ENCODE data around the gene TTN.

TTN gene

DNA sequence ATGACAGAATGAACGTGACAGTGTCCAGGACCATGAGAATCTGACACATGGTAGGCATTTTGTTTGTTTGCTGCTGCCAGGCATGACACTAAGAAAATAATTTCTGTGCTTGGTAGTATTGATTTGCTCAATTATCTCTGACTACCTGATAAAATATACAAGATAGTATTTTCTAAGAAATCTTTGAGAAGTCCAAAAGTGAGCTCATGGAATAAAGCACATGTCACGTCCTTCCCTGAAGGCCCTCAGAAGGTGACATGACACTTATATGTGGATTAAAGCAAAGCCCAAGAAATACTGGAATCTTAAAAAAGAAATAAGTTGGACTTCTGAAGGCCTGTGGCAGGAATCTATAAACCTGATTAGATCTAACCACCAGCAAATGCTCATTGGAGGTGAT, 3.8 kb upstream of the TTN start:
- no peak for DNase-seq

DNA sequence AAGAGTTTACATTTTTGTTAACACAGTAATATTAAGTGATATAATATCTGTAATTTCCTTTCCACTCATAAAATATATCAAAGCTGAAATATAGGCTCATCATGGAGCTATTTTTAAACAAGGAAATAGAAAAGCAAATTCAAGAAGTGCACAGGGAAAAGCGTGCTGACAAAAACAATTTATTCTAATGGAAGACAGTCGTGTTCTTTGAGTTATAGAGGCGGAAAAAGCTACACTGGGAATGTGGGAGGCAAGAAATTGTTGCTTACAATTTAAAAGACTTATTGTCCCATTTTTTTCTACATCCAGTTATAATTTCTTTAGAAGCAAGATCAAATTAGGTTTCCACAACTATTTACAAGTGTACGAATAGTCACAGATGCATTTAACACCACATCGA, 3.2 kb upstream of the TTN start:
- DNase-seq: no peak

DNA sequence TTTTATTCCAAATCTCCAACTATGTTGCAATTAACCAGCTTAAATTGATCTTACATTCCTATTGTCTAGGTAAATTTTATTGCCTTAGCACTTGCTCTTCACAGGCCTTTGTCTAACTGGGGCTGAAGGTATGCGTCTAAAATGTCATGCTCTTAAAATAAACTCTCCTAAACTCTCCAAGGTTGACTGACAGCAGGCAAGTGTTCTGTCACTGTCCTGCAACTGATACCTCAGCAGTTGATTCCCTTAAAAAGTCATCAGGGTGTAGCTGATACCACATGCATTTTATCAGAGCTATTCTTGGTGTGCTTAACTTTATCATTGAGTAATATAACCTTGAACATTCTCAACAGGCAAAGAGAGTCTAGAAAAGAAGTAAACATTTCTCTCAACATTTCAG, 680 bp downstream of the TTN start:
- DNase-seq: no peak

DNA sequence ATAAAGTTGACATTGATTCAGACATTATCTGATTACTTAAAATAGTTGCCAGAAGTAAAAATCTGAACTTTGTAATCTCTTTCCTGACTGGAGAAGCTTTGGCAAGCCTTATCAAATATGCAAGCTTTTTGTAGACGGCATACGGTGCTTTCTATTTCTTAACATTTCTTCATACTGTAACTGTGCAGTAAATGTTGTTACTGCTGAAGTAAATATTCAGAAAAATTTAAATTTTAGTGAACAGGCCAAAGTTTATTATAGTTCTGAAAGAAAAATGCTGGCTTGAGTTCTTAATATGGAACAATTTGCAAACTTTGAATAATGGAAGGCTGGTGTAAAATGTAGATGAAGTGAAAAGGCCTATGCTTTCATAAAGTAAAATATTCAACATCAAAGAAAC, 1.8 kb downstream of the TTN start:
- DNase-seq: no peak

DNA sequence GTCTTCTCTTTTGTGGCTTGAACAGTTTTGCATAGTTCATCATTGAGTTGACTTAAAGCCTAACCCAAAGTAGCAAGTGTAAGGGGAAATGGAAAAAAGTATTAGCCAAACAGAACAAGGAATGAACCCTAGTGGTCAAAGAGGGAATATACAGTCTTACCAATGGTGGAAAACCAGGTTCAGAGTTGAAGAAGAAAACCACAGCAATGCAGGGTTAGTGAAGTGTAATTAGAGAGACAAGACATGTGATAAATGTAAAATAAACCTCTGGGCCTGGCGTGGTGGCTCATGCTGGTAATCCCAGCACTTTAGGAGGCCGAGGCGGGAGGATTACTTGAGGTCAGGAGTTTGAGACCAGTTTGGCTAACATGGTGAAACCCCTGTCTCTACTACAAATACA, 2.4 kb downstream of the TTN start:
- DNase-seq: peak; percentile 9

DNA sequence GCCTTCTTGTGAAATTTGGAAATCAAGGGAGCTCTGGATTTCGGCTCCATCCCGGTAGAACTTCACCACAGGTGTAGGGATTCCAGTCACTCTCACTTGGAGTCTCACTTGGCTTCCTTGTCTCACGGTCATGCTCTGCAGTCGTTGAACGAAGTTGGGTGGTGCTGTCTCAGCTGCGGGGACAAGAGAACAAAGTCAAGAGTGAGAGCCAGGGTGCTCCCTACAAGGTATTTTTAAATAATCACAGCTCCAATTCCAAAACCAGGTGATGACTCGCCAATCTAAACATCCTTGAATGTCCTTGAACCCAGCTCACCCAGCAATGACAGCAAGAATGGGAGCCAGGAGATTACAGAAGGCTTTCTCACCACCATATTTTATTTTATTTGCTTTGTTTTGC, 6.7 kb downstream of the TTN start:
- no peak for DNase-seq

DNA sequence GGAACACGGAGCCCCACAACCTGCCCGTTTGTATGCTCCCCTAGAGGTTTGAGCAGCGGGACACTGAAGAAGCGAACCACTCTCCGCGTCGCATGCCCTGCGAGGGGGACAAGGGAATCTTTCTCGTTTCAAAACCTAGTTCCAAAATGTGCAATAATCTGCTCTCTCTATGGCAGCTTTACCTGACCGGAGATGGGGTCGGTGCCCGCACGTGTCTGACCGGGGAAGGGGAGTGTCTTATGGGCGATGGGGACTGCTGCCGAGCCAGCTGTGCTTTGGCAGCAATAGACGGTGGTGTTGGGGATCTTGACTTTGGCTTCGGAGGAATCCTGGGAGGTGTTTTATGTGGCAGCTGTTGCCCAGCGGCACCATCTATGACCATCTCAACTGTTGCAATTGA, 7.9 kb downstream of the TTN start:
- no peak for DNase-seq

DNA sequence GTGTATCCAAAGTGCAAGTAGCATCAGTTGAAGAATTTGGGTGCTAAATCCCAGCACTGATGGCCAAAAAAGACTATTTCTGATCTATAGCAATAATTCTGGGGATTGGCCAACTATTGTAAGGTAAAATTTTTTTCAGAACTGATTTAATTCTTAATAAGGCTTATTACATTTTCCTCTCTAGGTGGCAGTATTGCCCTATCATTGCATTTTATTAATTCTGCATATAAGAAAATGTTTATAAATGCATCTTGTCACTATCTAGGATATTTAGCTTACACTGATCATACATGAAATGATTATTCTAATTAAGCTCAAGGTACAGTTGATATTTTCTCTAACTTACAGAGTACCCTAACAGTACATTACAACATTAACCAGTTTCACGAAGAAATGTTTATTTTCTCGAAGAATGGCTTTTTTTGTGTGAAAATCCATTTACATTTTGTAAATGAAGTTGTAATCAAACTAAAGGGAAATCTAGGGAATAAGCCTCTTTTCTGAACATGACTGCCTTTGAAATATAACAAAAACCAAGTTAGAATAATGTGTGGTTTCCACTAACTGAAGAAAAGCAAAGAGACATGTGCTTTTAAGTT, 11.0 kb downstream of the TTN start:
- DNase-seq: peak; percentile 54

DNA sequence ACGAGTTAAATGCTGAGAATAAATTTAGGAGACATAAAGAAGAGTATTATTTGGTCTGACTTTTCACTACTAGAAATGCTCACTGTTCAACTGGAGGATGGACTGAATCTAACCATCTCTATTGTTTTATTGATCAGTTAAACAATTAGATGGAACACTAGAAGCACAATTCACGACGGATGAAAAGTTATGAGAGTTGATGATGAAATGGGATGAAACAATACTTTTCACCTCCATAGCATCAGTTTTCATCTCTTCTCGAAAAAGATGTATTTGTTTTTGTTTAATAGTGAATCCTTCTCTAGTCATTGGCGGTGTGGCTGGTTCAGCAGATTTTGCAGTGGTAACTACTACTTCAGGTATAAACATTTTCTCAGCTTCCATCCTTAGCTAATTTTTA, 19.3 kb downstream of the TTN start:
- no peak for DNase-seq

DNA sequence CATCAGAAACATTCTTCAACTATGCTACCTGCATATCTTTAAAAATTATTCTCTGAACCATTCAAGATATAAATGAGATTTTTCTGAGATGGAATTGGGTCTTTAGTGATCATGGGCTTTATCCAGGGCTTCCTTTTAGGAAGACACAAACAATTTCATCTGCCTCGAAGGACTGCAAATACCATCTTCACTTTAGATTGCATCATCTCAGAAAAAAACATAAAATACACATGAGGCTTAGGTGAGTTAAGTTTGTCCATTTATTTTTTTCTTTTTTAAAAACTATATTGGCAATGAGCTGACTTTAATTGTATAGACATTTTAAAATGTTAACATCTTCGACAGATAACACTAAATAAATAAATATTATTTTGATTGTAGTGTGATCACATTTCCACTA, 20.1 kb downstream of the TTN start:
- no peak for DNase-seq

DNA sequence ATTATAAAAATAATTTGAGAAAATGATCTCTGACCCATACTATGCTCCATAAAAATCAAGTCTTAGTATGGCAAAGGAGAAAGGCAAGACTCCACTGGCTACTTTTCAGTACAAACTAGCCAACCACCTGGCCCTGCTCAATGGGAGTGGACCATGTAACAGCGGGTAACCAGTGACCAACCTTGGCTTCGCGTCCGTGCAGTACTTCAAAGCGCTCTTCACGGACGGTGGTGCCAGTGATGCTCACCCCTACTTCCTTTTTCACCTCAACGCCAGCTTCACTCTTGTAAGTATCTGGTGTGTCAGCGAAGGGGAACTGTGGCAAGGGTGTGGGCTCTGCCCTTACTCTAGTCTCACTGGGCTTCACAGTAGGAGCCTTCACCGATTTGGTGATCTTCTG, 23.3 kb downstream of the TTN start:
- DNase-seq: no peak

DNA sequence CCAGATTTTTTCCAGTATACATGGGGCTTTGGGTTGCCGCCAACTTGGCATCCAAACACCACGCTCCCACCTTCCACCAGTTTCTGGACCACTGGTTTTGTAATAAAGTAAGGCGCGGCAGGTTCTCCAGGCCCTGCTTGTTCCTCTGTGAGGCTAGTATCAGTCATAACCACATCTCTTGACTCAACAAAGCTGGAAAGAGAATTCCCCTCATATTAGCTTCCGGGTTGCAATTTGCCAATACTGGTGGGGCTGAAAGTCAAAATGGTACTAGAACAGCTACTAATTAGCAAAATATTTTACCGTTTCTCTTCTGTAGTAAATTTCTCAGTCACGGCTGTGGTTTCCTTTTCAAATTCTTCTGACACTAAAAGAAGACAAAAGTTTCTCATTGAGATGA, 25.0 kb downstream of the TTN start:
- no peak for DNase-seq

DNA sequence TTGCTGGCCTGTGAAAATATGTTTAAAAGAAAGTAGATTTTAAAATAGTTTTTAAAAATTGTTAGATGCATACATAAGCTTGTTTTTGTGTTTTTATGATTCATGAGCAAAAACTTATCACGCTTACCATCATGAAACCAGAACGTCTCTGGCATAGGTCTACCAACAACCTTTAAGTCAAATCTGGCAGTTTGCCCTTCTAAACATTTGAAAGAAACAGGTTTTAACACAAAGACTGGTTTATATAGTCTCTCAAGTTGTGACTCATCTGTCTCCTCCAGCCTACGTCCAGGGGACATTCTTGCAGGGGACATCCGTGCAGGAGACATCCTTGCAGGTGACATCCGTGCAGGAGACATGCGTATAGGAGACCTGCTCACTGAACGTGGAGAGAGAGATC, 29.6 kb downstream of the TTN start:
- DNase-seq: no peak

DNA sequence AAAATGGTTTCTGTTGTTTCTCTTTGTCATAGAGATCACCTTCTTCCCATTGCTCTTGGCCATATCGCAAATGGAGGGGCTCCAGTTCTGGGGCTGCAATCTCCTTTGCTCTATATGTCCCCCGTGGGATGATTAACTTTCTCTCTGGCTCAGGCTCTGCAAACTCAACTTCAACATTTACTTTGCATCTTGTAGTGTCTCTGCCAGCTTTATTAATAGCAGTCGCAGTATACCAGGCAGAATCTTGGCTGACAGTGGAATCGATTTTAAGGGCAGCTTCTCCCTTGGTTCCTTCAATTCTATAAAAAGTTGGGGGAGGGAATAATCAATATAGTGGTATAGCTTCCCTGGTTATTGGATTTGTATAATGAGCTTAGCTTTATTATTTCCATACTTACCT, 30.5 kb downstream of the TTN start:
- no peak for DNase-seq

DNA sequence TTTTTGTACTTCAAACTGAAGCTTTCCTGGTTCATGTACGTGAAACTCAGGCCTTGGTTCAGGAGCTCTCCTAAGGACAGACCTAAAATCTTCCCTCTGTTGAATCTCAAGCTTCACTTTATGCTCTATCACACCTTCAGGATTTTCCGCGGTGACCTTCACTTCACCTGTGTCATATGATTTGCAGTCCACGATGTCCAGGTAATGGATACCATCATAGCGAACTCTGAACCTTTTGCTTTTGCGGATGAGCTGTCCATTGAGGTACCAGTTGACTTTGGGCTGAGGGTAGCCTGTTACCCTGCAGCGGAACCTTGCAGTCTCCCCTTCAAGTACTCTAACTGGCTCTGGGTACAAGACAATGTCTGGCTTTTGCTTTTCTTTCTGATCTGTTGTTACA, 31.2 kb downstream of the TTN start:
- no peak for DNase-seq

DNA sequence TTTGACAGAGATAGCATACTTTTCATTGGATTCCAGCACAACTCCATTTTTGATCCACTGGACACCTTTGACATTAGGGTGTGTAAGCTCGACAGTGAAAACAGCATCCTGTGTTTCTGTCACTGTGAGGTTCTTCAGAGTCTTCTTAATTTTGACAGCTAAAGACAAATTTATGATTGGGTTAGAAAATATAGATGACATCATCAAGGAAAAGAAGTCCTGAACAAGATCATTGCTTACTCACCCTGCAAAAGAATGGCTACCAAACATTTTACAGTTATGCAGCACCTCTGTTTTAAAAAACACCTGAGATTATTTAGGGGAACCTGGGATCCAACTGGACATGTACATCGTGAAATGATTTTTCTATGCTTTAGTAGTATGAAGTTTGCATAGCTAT, 36.7 kb downstream of the TTN start:
- DNase-seq: no peak

DNA sequence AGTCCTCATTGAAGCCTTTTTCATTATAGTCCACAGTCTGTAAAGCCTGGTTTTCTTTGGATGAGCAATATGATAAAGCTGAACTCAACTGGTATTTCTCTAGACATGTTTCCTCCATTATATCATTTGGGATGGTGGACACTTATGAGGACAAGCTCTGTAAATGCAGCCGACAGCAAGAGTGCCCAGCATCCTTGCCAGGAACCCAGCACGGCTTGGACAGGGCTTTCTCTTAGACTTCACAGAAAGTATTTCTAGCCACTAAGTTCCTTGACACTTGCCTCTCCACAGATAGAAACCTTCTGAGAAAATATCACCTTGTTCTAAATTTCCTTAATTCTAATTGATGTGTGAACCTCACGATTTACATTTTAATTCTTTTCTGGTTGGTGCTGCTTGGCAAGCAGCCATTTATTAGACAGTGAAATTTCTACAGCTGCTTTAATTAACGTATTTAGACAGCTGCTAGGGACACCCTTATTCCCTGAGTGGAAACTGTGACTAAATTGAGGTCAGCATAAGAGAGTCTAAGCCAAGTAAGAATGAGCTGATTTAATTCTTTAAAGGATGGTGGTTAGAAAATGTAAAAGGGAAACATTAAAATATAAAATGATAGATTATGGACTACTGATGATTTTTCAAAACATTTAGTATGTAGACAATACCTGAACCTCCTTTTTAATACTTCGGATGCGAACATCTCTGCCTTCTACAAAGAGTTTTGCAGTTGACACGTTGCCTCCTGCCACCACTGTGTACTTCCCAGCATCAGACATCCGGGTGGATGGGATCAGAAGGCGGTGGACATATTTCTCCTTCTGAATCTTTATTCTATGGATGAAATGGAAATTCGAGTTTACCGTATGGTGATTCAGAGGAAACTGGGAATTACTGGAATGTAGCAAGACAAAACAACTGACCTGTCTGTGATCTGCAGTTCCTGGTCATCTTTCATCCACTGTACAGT, 39.8 kb downstream of the TTN start:
- peak; percentile 16 for DNase-seq

DNA sequence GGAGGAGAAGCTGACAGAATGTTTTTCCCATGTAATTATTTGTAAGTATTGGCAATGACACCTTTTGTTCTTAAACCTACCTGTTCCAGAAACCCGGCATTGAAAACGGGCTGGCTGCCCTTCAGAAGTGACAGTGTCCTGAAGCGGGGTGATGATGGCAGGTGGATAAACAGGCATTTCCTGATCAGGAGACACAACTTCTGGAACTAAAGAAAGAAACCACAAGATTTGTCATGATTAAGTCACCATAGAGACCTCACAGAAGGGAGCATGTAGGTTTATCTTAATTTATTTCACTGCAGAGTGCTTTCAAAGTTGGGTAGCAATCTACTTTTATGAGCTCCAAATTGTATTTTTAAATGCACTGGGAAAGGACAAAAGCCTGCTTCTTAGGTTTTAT, 43.1 kb downstream of the TTN start:
- no peak for DNase-seq

DNA sequence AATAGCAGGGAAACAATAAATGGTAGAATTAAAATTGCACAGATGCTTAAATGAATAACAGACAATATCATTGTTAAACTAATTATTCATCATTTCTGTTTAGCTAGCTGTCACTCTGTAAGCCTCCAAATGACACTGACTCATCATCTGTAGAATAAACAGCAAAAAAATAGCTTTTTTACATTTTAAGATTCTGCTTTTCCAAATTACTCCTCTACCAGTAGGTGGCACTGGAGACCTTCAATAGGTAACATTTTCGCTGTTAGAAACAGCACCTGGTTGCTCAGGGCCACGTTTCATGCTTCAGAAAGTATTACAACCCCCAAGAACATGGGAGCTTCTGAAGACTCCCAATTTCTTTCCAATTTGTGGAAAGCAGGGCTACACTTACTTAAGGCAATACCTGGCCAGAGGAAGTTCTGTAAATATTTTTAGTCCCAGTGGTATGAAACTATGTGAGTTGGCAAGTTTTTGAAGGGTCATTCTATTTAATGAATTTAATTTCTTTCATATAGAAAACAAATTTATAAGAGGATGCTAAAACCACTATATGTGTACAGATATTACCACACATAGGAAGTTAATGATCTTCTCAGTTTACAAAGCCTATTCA, 45.4 kb downstream of the TTN start:
- peak; percentile 67 for DNase-seq

DNA sequence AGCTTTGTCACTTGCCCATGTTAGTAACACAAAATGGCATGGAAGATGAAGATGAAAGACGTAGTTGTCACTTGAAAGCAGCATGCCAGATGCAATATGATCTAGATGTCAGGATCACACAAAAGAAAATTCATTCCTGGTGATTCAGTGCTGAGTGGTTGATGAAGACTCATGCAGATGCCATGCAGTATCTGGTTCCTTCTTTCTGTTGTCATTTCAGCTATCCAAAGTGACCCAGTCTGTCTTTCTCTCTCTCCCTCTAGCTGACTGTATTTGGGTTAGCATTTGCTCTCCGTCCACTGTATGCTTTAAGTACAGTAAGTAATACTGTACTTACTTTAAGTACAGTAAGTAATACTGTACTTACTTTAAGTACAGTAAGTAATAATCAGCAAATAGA, 50.4 kb downstream of the TTN start:
- DNase-seq: no peak

DNA sequence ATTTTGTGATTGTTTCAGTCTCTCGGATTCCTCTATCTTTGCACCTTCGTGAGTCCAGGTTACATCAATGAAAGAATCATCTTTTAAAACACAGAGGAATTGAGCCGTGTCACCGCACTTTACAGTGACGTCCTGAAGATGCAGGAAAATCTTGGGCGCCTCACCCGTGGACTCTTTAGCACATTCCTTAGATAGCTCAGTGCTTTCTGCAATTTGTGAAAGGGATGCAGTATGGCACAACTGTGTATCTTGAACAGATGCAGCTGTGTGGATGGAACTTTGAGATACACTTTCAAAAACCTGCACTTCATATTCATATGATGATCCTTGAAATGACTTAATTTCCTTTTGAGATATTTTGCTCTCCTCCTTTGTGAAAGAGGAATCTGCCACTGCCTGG, 50.9 kb downstream of the TTN start:
- DNase-seq: no peak

DNA sequence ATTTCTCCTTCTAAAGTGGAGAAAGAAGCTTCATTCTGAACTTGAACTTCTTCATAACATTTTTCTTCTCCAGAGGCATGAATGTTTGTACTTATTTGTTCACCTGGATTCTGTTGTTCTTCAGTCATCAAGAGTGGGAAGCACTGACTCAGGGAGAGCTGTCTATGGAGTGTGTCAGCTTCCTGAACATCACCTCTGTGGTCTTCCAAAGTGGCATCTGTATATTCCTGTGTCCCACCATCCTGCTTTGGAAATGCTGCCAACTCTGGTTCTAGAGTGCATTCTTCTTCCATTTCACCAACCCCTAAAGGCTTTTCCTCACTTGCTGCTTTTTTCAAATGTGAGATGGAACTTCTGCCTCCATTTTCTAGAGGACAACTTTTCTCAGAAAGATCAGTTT, 59.5 kb downstream of the TTN start:
- no peak for DNase-seq

DNA sequence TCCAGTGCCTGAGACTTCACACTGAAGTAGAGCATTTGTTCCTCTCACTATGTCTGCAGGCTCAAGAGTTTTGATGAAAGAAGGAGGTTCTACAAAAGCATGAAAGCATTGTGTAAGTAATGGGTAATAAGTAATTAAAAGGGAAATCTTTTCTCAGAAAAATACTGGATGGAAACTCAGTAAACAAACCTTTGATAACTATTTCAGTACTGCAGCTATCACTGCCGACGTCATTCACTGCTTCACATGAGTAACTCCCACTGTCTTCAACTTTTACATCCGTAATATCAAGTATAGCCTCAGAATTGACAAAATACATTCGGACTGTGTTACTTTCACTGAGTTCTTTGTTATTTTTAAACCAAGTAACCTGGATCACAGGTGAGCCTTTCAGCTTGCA, 72.7 kb downstream of the TTN start:
- no peak for DNase-seq

DNA sequence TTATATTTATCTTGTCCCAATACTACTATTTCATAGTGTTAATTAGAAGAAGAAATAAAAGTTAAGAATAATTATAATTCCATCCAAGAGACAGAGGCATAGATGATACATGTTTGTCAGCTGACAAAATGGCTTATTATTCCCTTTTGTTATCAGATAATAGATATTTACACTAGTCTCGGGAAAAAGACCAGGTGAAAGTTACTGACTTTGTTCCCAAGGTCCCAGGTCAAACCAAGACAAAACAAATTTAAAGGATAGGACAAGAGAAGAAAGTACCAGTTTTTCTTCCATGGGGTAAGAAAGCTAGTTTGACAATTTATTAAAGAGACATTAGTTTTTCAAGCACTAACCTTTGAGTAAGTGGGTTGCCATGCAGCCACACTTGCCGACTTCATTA, 73.2 kb downstream of the TTN start:
- no peak for DNase-seq

Measured in NCI-H69 (cell line).